HG02642 (cell line): Measurements from ENCODE around the gene M1AP.

Source experiments
- ATAC-seq: cut with Tn5 transposase; IDR thresholded peaks from one replicate; pipeline ENCODE4 v1.9.1; 2021; ENCODE audit warnings: mild to moderate bottlenecking; ENCODE audit not compliant: unreplicated experiment, poor library complexity

The M1AP gene

DNA sequence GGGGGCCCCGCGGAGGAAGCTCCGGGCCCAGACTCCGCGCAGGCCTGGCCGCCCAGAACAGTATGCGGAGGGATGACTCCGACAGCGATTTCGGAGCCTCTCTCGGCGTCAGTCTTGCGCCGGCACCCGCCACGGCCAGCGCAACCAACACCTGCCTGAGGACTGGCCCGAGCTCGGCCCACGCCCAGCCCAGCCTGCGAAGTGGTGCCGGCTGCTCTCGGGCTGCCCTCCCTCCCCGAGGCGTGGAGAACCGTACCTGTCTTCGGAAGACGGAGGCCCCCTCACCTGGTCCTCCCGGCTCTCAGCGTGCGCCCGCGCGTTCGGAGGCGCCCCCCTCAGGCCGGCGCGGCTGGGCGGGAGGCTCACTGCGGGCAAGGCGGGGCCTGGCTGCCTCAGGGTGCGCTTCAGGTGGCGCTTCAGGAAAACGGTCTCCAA, at the start of gene M1AP:
TSS of gene M1AP (minus strand) at position 322 of the 435 bp plus-strand sequence. CDS start 8,055 bp downstream, outside the sequence.
- ATAC-seq, result no peak

GRCh38 chr2:74696829-74697228, 48.7 kb upstream of the M1AP start:
- ATAC-seq, result no peak

DNA sequence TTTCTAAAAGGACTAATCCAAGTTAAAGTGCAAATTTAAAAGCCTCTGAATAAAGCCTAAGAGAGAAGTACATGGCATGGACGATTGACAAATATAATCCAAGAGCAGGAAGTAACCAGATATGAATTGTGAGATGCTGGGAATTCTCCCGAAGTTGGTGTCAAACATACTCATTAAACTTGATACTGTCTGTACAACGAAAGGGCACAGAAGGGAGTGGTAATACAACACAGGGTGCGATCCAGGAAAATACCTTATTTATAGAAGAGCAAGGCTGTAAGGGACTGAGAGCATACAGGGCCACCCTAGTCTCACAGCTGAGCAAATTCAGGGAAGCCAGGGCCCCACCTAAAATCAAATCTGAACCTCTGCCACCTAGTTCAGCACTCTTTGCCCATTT, 47.5 kb upstream of the M1AP start:
- no peak for ATAC-seq

GRCh38 chr2:74694281-74694680, 46.2 kb upstream of the M1AP start:
- no peak for ATAC-seq

GRCh38 chr2:74693668-74694067, 45.5 kb upstream of the M1AP start:
- no peak for ATAC-seq

- no peak for ATAC-seq
Observed at GRCh38 chr2:74693213-74693612, 45.1 kb upstream of the M1AP start.

DNA sequence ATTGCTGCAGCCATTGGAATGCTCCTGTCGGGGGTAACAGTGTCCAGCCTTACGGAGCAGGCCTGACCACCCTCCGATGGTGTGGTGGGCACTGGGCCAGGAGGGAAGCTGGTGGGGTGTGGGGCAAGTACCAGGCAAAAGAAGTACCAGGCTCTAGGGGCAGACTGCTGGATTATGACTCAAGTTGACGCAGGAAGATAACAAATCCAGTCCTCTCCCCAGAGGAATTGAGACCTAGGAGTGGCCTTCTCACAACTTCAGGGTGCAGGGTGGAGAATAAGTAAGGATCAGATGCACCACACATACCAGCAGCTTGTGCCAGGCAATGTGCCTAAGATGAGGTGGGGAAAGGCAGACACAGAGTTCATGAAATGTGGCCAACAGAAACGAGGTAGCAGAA, 43.8 kb upstream of the M1AP start:
- ATAC-seq, result no peak

- peak; percentile 63 for ATAC-seq
Observed at GRCh38 chr2:74690571-74690970, 42.4 kb upstream of the M1AP start.

DNA sequence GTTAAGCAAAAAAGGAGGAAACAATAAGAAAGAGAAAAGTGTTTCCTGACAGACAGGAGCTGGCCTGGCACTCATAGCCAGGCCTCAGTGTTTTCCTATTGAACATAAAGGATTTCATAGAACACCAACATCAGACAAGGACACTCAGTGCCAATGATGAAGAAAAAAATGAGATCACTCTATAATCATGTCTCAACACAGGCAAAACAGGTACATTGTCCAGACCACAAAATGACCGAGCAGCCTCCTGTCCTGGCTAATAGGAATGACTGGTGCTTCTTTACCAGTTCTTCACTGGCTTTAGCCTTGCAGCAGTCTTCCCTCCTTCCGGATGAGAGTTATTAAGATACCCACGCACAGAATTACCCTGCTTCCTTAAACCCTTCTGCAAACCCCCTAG, 41.5 kb upstream of the M1AP start:
- no peak for ATAC-seq

DNA sequence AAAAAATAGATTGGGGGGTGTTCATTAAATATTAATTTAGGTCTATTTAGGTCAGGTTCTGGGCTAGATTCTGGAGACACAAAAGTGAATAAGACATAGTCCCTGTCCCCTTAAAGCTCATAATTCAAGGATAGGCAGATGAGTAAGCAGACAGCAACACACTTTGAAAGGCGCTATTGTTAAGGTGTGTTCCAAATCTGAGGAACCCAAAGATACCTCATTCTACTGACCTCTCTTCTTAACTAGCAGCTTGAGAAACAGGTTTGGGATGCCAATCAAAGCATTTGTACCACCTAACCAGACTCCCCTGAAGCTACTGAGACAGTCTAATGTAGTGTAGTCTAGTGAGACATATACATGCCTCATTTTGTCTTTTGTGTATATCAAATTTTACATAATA, 40.8 kb upstream of the M1AP start:
- ATAC-seq, result no peak

GRCh38 chr2:74685408-74685807, 37.3 kb upstream of the M1AP start:
- no peak for ATAC-seq

DNA sequence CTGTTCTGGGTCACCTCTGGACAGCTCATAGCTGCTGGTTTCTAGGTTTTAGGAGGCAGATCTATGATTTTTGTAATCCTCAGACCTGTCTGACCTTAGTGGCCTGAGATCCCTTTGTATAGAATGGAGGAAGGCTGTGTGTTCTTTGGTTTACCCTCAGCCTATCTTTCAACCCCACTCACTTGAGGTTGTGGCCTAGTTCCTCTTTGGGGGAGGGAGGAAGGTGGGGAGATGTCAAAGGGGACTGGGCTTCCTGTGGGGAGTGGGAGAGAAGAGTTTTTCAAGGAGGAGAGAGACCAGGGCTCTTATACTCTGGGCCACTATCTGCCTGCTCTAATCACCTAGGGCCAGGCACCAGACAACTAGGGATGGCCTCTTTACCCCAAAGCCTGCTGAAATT, 34.4 kb upstream of the M1AP start:
- no peak for ATAC-seq

DNA sequence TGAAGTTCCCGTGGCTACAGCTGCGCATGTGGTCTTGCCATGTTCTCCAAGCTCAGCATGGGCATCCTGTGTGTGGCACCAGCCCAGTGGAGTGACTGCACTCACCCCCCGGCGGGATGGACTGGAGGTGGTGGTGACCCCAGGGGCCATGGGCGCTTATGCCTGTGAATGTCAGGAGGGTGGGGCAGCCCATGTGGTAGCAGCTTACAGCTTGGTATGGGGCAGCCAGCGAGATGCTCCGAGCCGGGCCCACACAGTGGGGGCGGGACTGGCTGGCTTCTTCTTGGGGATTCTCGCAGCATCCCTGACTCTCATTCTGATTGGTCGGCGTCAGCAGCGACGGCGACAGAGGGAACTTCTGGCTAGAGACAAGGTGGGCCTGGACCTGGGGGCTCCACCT, 31.5 kb upstream of the M1AP start:
- no peak for ATAC-seq

DNA sequence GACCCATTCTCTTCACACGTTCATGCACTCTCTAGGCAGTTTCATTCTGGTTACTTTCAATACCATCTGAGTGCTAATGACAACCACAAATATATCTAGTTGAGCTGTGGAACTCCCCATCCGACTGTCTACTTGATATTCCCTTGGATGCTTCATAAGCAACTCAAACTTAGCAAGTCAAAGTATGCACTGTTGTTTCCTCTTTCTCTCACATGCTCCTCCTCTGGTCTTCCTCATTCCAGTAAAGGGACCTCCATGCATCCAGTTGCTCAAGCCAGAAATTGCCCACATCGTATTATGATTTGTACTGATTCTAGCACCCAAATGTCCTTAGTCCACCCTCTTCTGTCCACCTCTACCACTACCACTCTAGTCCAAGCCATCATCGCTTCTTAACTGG, 28.2 kb upstream of the M1AP start:
- ATAC-seq, result no peak

DNA sequence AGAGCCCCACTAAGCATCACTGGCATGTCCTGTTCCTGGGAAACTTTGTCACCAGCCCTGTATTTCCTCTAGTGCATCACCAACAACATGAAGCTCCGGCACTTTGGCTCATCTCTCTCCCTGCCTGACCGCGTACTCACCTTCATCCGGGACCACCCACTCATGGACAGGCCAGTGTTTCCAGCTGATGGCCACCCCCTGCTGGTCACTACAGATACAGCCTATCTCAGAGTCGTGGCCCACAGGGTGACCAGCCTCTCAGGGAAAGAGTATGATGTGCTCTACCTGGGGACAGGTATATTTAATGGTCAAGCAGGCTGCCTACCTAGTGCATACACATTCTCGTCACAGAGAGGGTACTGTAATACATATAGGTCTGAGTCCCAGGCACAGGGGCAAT, 27.0 kb upstream of the M1AP start:
- ATAC-seq, result no peak

GRCh38 chr2:74673826-74674528, 25.8 kb upstream of the M1AP start:
- no peak for ATAC-seq

GRCh38 chr2:74671479-74671878, 23.3 kb upstream of the M1AP start:
- ATAC-seq, result no peak

GRCh38 chr2:74670263-74670662, 22.1 kb upstream of the M1AP start:
- no peak for ATAC-seq

DNA sequence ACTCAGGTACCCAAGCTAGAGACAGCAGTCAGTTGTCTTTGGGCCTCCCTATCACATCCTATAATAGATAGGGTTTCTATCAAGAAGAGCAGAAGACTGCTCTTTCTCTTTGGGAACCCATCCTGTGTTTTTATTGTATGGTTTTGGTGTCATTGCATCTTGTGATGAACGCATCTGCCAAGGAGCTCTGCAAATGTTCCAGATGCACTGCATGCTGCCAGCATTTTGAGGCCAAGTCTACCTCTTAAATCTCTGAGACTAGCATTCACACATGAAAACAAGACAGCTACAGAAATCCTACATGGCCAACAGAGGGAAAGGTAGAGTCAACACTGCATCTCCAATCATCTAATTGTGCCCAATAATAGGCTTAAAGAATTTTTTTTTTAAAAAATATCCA, 20.0 kb upstream of the M1AP start:
- ATAC-seq, result no peak

- ATAC-seq, result no peak
Observed at GRCh38 chr2:74659462-74659861, 11.3 kb upstream of the M1AP start.

GRCh38 chr2:74658516-74658915, 10.4 kb upstream of the M1AP start:
- no peak for ATAC-seq

DNA sequence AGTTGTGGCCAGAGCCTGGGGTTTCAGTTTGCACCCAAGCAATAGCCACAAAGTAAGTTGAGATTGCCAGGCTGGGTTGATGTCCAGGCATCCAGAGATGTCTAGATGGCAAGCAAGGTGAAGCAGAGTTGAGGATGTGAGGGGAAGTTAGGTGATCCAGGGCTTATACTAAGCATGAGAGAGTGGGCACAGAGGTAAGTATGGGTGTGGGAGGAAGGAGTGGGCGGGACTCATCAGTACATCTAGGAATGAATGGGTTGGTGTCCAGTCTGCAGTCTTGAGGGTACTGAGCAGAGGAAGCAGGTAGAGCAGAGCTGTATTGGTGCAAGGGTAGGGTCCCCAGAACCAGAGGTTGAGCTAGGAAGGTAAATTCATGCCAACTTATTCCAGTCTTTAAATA, 7.4 kb upstream of the M1AP start:
- ATAC-seq, result no peak
